ENCODE data around the gene COL27A1.

The COL27A1 gene

GRCh38 chr9:114155263-114155994 lies at the start of gene COL27A1:
Gene COL27A1 (plus strand): TSS chr9:114155537. CDS start chr9:114155951, 414 bp downstream.
- peak; percentile 59 for DNase-seq (ENCODE audit: low read depth)

GRCh38 chr9:114107286-114108001 lies 47.9 kb upstream of the COL27A1 start:
- no peak for DNase-seq (ENCODE audit: low read depth)

- no peak for DNase-seq (ENCODE audit: low read depth)
Measured at GRCh38 chr9:114108016-114108833, 47.1 kb upstream of the COL27A1 start.

- DNase-seq (ENCODE audit: low read depth) = no peak
Measured at GRCh38 chr9:114109124-114109523, 46.2 kb upstream of the COL27A1 start.

GRCh38 chr9:114110180-114110579 lies 45.2 kb upstream of the COL27A1 start:
- no peak for DNase-seq (ENCODE audit: low read depth)

GRCh38 chr9:114112325-114112724 lies 43.0 kb upstream of the COL27A1 start:
- no peak for DNase-seq (ENCODE audit: low read depth)

- DNase-seq (ENCODE audit: low read depth) = no peak
Measured at GRCh38 chr9:114112778-114113584, 42.4 kb upstream of the COL27A1 start.

- DNase-seq (ENCODE audit: low read depth) = no peak
Measured at GRCh38 chr9:114114364-114114763, 41.0 kb upstream of the COL27A1 start.

GRCh38 chr9:114115654-114116125 lies 39.6 kb upstream of the COL27A1 start:
- DNase-seq (ENCODE audit: low read depth) = no peak

- DNase-seq (ENCODE audit: low read depth) = no peak
Measured at GRCh38 chr9:114116126-114116747, 39.1 kb upstream of the COL27A1 start.

- DNase-seq (ENCODE audit: low read depth) = no peak
Measured at GRCh38 chr9:114117614-114117995, 37.7 kb upstream of the COL27A1 start.

- no peak for DNase-seq (ENCODE audit: low read depth)
Measured at GRCh38 chr9:114117996-114118830, 37.1 kb upstream of the COL27A1 start.

GRCh38 chr9:114119242-114120191 lies 35.8 kb upstream of the COL27A1 start:
- no peak for DNase-seq (ENCODE audit: low read depth)

- DNase-seq (ENCODE audit: low read depth) = no peak
Measured at GRCh38 chr9:114120192-114121014, 34.9 kb upstream of the COL27A1 start.

- no peak for DNase-seq (ENCODE audit: low read depth)
Measured at GRCh38 chr9:114121227-114122135, 33.9 kb upstream of the COL27A1 start.

GRCh38 chr9:114122136-114123027 lies 33.0 kb upstream of the COL27A1 start:
- no peak for DNase-seq (ENCODE audit: low read depth)

Data from stimulated activated CD8-positive, alpha-beta memory T cell treated with anti-CD3 and anti-CD28 coated beads, Interleukin-12 subunit alpha, Interleukin-12 subunit beta, amount 100 ng/mL, for 4 hours (primary cell).